CMK (cell line): ENCODE results near the gene BRCA1.
"Not testable (repeated sequence)": the region's sequence is repeated elsewhere in the genome, so short reads cannot be mapped to it uniquely, and the experiment has no call there.

Source experiments
- DNase-seq: peaks from one replicate; pipeline ENCODE4 v3.0.0-alpha.2; 2010; ENCODE audit warnings: low read depth

BRCA1 gene

DNA sequence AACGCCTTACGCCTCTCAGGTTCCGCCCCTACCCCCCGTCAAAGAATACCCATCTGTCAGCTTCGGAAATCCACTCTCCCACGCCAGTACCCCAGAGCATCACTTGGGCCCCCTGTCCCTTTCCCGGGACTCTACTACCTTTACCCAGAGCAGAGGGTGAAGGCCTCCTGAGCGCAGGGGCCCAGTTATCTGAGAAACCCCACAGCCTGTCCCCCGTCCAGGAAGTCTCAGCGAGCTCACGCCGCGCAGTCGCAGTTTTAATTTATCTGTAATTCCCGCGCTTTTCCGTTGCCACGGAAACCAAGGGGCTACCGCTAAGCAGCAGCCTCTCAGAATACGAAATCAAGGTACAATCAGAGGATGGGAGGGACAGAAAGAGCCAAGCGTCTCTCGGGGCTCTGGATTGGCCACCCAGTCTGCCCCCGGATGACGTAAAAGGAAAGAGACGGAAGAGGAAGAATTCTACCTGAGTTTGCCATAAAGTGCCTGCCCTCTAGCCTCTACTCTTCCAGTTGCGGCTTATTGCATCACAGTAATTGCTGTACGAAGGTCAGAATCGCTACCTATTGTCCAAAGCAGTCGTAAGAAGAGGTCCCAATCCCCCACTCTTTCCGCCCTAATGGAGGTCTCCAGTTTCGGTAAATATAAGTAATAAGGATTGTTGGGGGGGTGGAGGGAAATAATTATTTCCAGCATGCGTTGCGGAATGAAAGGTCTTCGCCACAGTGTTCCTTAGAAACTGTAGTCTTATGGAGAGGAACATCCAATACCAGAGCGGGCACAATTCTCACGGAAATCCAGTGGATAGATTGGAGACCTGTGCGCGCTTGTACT lies at the start of gene BRCA1:
TSS of gene BRCA1 (minus strand) at position 232 of the 834 bp plus-strand sequence. CDS start 1,268 bp downstream, outside the sequence.
- peak; percentile 98 for DNase-seq

DNA sequence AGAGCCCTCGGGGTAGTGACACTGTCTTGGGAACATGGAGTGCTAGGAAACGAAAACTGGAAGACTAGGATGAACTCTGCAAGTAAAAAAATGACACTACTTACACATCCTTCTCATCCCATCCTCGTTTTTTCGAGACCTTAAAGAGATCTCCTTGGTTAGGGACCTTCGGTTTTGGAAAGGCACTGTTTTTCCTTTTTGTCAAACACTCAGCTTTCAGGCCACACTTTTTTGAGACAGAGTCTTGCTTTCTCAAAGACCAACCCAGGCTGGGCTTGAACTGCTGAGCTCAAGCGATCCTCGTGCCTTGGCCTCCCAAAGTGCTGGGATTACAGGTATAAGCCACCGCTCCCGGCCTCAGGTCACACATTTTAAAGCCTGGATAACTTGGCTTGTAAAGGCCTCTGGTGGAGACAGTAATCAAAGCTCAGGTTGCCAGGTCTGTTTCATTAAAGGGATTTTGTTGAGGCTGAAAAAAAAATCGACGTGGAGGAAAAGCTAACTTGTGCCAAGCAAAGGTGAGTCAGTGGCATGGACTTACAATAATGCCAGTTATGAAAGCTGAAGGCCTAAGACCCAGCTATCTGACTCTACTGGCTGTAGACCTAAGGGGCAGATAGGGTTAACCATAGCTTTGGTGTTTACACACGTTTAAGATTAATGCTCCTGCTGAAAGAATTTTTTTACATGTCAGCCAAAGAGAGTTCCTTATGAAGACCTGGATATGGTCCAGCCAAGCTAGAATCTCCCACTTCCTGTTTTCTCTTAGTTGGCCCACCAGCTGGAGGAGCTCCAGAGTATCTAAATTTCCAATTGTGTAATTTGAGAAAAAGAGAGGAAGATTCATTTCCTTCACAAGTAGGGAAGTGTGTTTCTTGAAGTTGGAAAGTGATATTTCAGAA lies 46.7 kb upstream of the BRCA1 start:
- peak; percentile 52 for DNase-seq

DNA sequence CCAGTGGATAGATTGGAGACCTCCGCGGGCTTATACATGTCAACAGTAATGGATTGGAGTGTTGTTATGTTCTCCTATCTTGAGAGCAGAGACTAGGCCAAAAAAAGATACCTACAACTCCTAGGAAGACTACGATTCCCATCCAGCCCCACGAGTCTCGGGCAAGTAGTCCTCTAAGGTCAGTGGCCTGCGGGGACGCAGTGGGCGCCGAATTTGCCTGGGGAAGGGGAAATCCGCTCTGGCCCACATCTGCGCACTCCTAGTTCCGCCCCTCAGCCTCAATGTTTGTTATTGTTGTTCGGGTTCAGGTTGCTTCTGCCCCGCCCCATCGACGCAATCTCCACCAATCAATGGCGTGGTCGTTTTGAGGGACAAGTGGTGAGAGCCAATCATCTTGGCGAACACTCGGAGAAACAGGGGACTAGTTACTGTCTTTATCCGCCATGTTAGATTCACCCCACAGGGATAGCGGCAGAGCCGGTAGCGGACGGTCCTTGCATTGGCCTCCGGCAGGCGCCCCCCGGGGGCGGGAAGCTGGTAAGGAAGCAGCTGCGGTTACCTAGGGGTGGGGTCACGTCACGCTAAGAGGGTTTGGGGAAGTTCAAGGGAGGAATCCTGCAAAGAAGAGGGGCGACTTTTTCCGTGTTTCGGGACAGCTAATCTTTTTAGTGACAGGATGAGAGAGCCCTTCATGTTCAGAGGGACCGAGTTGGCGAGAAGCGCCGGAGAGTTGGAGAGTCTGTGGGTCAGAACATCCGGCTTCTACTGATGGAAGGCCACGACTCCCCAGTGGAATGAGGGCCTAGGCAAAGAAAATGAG lies 45.8 kb upstream of the BRCA1 start, which contains the start of gene NBR1:
TSS of gene NBR1 (plus strand) at position 449 of the 820 bp plus-strand sequence. CDS start 4,586 bp downstream, outside the sequence.
- DNase-seq = peak; percentile 99

DNA sequence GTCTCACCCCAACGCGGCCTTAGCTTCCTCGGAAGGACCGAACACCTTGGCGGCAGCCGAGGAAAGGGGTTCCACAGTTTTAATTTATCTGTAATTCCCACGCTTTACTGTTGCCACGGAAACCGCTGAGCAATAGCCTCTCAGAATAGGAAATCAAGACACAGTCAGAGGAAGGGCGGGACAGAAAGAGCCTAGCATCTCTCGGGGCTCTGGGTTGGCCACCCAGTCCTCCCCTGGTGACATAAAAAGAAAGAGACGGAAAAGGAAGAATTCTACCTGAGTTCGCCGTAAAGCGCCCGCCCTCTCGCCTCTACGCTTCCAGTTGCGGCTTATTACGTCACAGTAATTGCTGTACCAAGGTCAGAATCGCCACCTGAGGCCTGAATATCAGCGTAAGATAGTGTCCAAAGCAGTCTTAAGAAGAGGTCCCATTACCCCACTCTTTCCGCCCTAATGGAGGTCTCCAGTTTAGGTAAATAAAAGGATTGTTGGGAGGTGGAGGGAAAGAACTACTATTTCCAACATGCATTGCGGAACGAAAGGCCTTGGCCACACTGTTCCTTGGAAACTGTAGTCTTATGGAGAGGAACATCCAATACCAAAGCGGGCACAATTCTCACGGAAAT lies 45.1 kb upstream of the BRCA1 start:
- DNase-seq = peak; percentile 93

DNA sequence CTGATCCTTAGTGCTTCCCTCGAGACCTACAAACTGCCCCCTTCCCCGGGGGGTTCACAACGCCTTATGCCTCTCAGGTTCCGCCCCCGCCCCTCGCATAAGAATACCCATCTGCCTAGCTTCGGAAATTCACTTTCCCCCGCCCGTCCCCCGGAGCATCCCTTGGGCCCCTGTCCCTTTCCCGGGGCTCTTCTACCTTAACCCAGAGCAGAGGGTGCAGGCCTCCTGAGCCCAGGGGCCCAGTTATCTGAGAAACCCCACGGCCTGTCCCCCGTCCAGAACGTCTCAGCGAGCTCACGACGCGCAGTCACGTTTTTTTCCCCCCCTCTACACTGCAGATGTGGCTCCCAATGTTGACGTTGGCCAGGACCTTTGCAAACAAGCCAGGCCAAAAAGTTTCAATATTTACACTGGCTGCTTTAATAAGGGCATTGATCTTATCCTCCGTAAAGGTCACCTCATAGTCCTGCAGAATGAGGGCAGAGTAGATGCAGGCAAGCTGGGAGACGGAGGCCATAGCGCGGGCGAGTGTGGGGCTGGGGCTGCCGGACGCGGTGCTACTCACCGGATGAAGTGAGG lies 44.5 kb upstream of the BRCA1 start:
- DNase-seq = peak; percentile 33

DNA sequence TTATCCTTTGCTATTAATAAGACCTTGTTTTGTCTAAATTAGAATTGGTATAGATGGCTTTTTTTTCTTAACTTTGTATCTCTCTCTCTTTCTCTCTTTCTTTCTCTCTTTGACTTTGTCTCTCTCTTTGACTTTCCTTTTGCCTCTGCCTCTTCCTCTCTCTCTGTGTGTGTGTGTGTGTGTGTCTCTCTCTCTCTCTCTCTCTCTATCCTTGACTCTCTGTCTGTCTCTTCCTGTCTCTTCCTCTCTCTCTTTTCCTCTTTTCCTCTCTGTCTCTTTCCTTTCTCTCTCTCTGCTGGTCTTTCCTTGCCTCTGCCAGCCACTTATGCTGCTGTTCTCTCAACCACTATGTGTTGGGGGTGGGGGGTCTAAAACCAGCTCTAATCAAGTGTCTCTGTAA lies 40.8 kb upstream of the BRCA1 start:
- DNase-seq = not testable (repeated sequence)

DNA sequence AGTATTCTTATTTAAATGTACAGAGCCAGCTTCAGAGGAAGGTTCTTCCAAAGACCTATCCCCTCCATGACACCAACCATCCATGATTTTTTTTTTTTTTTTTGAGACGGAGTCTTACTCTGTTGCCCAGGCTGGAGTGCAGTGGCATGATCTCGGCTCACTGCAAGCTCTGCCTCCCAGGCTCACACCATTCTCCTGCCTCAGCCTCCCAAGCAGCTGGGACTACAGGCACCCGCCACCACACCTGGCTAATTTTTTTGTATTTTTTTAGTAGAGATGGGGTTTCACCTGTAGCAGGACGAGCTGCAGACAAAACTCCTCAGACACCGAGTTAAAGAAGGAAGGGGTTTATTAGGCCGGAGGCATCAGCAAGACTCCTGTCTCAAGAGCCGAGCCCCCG lies 34.8 kb upstream of the BRCA1 start:
- not testable (repeated sequence) for DNase-seq

DNA sequence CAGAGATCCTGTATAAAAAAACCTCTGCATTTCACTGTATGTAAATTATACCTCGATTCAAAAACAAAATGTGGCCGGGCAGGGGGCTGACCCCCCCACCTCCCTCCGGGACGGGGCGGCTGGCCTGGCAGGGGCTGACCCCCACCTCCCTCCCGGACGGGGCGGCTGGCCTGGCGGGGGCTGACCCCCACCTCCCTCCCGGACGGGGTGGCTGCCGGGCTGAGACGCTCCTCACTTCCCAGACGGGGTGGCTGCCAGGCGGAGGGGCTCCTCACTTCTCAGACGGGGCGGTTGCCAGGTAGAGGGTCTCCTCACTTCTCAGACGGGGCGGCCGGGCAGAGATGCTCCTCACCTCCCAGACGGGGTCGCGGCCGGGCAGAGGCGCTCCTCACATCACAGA lies 34.1 kb upstream of the BRCA1 start:
- not testable (repeated sequence) for DNase-seq

DNA sequence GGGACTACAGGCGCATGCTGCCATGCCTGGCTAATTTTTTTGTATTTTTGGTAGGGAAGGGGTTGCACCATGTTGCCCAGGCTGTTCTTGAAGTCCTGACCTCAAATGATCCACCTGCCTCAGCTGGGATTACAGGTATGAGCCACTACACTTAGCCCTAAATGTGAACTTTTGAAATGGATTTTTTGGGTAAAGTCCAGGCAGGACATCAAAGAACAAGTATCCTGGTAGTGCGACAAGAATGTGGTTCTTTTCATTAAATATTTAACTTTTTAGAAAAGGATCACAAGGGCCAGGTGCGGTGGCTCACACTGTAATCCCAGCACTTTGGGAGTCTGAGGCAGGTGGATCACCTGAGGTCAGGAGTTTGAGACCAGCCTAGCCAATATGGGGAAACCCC lies 30.5 kb upstream of the BRCA1 start:
- DNase-seq = no peak

DNA sequence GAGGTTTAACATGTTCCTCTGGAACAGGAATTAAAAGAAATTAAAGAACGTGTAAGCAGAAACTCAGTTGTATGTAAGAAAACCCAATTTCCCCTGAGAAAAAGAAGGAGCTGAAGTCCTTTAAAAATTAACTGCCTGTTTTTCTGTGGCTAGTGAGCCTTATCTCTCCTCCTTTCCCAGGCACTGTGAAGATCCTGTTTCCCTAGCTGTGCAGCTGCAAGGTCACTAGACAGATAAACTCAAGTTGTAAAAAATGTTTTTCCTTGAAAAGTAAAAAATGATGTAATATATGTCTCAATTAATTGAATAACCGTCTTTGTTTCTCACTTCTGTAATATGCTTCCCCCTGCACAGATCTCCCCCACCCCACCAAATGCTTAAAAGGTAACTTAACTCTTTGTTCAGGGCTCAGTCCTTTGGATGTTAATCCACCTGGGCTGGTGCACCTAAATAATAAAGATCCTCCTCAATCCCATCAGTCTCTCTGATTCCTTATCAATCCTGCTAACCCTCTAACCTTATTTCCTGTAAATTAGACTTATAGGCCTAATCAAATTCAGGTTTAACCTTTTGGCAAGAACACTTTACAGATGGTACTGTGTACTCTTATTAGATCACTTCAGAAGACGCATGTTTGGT lies 28.2 kb upstream of the BRCA1 start:
- not testable (repeated sequence) for DNase-seq

DNA sequence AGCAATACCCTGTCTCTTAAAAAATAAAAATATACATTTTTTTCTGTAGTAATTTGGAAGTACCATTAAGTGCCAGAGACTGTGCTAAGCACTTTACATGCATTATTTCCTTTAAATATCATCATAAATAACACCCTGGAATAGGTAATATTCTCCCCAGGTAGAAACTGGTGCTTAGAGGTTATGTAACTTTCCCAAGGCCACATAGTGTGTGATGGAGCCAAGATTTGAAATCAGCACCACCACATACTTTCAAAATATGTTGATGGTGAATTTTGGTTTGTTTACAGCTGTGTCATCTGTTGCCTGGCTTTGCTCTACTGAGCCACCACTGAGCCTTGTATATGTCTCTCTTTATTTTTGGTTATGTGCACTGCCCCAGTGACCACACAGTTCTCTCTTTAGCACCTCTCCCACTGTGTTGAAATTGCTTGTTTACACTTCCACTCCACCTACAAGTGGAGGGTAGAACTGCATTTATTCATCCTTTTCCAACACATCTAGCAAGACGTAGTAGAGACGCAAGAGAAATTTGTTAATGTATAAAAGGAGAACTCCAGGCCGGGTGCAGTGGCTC lies 26.8 kb upstream of the BRCA1 start:
- no peak for DNase-seq

DNA sequence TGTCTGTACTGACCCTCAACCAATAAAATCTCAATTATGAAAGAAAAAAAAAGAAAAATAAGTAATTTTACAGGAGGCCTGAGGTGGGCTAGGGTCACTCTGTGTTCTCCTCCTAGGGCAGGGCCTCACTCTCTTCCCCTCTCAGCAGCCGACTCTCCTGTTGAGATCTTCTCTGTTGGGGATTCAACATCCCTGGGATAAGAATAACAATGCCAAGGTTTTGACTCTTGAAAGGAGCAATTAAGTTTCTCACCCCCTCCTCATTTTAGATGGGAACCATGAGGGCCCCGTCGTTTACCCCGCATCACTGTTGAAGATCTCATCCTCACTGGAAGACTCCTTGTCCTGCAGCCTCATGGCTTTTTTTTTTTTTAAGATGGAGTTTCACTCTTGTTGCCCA lies 21.5 kb upstream of the BRCA1 start:
- no peak for DNase-seq

DNA sequence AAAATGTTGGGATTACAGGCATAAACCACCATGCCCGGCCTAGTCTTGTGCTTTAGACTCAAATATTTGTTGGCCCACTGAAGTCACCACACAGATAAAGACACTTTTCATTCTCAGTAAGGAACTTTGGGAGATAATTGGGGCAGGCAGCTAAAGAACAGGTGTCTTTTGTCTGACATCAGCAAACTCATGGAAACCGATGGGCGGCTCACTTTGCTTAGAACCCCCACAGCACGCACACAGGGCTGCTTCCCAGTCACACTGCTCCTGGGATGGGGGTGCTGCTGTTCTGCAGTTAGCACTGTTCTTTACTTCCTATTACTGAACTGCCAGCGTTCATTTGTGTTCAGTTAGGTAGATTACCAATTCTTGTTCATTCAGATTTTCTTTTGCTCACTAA lies 18.0 kb upstream of the BRCA1 start:
- DNase-seq = no peak

DNA sequence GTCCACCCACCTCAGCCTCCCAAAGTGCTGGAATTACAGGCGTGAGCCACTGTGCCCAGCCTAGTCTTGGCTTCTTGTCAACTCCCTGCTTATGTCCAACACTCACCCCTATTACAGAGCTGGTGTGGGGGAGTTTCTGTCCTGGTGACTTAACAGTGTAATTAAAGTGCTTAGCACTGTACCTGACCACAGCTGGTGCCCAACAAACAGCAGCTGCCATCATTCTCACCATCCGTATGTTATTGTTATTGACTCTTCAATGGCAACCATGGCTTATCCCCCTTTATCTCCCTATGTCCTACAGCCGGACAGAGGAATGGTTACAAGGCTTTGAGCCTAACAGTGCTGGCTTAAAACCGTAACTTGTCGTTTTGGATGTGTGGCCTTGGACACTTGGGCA lies 17.0 kb upstream of the BRCA1 start:
- no peak for DNase-seq

DNA sequence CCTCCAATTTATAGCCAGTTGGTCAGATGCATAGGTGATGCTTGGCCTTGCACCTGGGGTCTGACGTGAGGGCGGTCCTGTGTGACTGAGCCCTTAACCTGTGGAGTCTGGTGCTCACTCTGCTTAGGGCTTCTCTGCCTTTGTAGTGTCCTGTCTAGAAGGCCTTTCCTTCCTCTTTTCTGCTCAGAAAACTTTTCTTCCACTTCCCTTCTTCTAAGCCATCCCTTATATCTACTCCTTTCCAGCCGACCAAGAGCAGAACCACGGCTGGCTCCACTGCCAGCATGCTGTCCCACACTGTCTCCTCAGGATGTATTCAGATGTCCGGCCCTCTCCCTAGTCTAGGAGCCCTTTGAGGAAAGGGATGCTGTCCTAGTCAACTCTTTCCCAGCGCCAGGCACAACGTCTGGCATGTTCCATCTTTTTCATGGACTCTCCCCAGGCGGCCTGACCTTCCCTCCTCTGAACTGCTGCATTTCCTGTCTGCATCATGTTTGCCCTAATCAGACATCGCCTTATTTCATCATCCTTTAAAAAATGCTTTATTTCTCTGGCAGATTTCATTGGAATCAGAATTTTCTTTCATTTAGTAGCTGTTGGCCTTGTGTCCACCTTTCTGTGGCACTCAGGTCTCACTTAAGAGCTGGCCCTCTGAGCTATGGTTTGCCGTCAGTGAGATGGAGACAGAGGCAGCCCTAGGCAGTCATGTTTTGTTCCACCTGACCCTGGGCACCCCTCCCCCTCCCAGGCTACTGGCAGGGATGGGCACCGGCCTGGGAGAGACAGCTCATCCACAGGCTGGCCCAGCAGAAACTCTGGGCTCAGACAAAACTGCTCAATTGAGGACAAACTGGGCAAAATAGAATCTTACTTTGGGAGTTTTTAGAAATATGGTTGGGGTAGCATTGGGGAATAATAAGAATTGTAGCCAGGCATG lies 15.5 kb upstream of the BRCA1 start:
- DNase-seq = no peak

DNA sequence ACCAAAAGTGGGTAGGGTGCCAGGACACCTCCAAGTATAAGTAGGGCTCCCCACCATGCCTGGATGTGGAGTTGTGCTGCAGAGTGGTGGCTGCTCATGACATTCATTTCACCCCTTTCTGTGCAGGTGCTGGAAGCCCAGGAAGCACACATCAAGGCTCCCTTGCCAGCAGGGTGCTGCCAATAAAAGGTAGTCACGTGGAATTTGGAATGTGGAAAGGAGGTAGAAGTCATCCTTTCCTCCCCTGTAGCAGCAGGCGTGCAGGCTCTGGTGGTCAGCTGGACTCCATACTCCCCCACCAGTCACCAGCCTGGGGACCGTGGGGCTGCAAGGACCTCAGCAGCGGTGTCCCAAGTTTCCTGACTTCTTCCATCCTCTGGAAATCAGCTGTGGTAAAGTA lies 13.4 kb upstream of the BRCA1 start:
- not testable (repeated sequence) for DNase-seq

DNA sequence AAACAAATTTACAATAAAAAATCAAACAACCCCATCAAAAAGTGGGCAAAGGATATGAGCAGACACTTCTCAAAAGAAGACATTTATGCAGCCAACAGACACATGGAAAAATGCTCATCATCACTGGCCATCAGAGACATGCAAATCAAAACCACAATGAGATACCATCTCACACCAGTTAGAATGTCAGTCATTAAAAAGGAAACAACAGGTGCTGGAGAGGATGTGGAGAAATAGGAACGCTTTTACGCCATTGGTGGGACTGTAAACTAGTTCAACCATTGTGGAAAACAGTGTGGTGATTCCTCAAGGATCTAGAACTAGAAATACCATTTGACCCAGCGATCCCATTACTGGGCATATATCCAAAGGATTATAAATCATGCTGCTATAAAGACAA lies 11.4 kb upstream of the BRCA1 start:
- DNase-seq = not testable (repeated sequence)

DNA sequence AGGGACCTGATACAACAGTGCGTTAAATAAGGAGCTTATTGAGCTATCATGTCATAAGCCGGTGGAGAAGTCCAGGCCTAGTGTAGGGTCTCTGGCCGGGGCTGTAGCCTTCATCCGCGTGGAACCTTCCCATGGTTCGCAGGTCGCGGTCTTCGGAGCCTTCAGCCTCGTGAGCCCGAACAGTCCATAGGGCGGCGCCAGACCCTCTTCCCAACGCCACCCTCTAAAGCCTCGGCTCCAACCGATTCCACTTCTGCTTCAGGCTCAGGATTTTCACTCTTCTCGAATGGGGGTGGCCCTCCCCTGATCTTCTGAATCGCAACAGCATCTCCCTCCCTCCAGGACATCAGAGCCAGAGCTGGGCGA lies 10.3 kb upstream of the BRCA1 start:
- no peak for DNase-seq

DNA sequence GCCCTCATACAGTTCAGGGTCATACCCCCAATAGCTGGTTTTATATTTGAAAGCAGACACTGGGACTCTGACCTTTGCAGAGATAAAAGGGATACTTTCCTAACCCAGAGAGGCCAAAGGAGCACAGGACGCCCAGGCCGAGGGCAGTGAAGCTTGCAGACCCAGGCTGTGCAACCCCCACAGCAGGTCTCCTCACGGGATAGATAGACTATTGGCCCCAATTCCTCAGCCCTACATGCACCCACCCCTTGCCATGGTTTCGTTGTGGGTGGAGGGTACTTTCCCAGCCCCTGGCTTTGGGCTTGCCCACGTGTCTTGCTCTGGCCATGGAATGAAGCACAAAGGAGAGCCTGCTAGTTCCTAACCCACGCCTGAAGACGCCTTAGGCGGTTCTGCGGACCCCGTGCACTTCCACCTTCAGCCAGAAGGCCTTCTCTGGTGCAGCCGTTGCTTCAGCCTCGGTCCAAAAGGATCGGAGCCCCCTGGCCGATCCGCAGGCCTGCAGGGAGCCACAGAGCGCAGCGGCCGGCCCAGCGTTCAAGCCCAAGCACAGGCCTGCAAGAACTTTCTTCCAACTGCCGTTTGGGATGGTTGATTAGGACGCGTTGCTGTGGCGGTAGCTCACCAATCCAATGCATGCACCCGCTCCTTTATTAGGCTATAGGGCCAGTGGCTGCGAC lies 9.8 kb upstream of the BRCA1 start:
- no peak for DNase-seq
